HG03196 (cell line): ENCODE data around the gene ERCC6L2.

Source experiments
- ATAC-seq: cut with Tn5 transposase; IDR thresholded peaks from one replicate; pipeline ENCODE4 v1.9.1; 2021; ENCODE audit not compliant: unreplicated experiment

ERCC6L2 gene

GRCh38 chr9:95910770-95911340 is 35.4 kb downstream of the ERCC6L2 start:
- ATAC-seq = no peak

- ATAC-seq = no peak
Observed at GRCh38 chr9:95912773-95913172, 37.3 kb downstream of the ERCC6L2 start.

- no peak for ATAC-seq
Observed at GRCh38 chr9:95920017-95920416, 44.5 kb downstream of the ERCC6L2 start.

DNA sequence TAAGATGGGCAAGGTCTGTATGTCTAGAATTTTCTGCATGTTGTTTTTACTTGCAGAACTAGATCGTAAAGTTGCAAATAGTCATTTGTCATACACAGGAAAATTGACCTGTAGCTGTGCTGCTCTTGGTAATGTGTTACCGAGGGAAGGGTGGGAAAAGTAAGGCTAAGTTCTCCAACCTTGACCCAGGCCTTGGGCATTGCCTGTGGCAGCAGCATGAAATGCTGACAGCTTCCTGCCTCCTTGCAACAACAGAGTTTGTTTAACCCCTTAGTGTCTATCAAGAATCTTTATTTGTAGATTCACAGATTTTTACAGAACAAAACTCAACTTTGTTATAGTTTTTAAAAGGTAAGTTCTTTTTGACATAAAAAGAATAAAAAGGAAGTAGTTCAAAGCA is 48.3 kb downstream of the ERCC6L2 start:
- no peak for ATAC-seq

- ATAC-seq = no peak
Observed at GRCh38 chr9:95924987-95925386, 49.5 kb downstream of the ERCC6L2 start.

GRCh38 chr9:95927271-95928004 is 51.9 kb downstream of the ERCC6L2 start:
- ATAC-seq = no peak

DNA sequence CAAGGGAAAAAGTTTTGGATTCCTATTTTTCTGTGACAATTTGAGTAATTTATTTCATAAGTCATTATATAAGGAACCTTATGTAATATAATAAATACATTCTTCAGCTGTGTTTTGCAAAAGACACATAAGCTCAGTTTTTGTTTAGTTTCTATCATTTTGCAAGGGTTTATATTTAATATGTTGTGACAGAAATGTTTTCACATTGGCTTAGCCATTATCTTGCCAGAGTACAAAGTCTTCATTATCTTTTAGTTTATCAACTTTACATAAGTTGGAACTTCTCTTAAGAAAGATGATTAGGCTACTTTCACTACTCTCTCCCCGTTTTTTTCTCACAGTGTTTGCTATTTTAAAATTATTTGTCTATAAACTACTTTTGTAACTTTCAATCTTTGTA is 54.8 kb downstream of the ERCC6L2 start:
- no peak for ATAC-seq

DNA sequence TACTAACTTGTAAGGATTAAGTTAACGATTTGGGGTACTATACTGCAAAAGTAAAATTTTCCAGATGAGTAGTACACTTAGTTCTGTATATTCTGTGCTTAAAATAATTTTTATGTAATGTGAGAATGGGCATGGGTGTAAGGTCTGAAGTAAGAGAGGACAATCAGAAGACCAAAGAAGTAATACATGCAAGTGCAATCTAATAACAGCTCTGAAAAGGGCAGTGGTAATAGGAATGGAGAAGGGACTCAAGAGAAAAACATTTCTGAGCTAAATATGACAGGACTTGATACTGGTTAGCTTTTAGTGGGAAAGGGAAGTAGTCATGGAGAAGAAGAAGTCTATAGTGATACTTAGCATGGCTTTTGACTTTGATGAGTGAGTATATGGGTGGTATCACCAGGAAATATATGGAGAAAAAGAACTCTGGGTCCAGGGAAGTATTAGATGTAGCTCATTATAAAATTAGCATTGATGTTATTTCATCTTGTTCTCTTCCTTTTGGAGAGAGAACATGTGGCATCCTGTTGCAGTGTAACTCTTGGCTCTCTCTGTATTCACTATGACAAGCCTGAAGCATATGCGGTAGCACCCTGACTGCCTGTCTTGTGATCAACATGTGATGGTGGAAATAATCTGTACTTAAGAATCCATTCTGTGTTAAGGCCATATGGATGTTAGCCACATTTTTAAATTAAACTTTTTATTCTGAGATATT is 60.5 kb downstream of the ERCC6L2 start:
- ATAC-seq = no peak

DNA sequence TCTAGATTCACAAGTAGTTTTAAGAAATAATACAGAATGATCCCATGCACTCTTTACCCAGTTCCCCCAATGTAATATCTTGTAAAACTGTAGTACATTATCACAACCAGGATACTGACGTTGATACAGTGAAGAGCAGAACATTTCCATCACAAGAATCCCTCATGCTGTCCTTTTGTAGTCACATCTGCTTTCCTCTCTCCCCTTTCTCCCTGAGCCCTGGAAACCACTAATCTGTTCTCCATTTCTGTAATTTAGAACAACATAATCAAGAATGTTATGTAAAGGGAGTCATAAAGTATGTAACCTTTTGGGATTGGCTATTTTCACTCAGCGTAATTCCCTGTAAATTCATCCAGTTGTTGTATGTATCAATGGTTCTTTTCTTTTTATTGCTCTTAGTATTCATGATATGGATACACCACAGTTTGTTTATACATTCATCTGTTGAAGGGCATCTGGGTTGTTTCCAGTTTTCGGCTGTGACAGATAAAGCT is 61.1 kb downstream of the ERCC6L2 start:
- ATAC-seq = no peak

DNA sequence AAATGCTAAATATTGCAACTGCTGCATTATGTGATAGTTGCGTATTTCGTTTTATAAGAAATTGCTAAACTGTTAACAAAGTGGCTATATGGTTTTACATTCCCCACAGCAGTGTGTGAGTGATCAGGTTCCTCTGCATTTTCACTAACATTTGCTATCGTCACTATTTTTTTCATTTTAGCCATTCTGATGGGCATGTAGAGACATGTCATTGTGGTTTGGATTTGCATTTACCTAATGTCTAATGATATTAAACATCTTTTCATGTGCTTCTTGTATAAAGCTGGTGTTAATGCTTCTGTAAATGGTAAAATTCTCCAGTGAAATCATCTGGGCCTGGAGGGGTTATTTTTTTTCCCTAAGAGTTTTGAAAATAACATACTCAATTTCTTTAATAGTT is 61.6 kb downstream of the ERCC6L2 start:
- no peak for ATAC-seq

GRCh38 chr9:95938724-95939123 is 63.2 kb downstream of the ERCC6L2 start:
- ATAC-seq = no peak

DNA sequence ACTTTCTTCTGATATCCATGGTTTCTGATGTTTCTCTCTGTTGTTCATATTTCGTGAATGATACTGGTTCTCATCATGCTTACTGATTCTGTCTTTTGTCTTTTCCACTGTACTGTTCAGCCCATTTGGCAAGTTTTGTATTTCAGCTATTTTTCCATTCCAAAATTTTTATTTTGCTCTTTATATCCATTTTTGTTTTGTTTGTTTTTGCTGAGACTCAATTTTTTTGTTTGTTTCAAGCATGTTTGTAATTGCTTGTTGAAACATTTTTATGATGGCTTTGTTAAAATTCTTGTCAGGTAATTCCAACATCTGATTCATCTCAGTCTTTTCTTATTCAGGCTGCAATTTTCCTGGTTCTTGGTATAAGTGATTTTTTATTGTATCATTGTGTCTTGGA is 64.0 kb downstream of the ERCC6L2 start:
- no peak for ATAC-seq

DNA sequence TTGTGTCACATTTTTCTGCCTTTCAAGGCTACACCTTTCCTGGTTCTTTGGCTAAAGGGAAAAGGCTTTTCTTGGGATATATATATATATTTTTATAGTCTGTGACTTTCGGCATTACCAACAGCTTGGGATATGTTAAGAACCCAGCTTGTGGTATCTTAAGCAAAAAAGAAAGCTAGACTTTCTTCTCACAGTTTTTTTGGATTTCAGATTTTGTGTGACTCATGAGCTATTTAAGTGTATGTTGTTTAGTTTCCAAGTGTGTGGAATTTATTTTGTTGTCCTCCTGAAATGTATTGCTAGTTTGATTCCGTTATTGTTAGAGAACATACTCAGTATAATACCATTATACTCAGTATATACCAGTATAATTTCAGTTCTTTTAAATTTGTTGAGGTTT is 64.8 kb downstream of the ERCC6L2 start:
- no peak for ATAC-seq

DNA sequence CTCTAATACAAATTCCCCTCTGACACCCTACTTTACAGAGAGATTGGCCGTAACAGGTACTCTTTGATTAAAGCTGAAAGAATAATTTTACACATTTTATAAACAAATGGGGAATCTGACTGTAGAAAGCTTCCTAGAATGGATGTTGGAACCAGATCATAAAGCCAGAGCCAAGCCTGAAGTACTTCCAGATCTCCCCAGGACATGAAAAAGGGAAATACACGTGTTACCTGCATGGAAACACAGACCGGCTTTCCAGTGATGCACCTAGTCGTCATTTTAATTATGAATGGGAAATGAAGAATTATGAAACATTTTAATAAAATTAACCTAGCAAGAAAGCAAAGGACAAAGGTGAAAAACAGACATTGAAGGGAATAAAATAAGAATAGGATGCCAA is 66.5 kb downstream of the ERCC6L2 start:
- ATAC-seq = no peak

GRCh38 chr9:95947118-95947517 is 71.6 kb downstream of the ERCC6L2 start:
- ATAC-seq = no peak

GRCh38 chr9:95952471-95952870 is 77.0 kb downstream of the ERCC6L2 start:
- no peak for ATAC-seq

DNA sequence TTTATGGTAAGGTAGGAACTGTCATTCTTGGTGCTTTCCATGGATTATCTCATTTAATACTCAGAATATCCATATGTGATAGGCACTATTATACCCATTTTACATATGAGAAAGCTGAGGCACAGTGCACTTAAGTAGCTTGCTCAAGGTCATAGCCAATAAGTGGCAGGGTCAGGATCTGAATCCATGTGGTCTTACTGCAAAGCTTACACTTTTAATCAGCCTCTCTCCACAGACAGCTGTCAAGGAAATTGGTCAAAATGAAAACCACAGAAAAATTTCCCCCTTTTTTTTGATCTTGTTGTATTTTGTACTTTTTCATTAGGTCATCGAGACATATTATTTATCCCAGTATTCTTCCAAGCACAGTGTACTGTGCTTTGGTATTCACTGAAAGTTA is 78.5 kb downstream of the ERCC6L2 start:
- no peak for ATAC-seq

DNA sequence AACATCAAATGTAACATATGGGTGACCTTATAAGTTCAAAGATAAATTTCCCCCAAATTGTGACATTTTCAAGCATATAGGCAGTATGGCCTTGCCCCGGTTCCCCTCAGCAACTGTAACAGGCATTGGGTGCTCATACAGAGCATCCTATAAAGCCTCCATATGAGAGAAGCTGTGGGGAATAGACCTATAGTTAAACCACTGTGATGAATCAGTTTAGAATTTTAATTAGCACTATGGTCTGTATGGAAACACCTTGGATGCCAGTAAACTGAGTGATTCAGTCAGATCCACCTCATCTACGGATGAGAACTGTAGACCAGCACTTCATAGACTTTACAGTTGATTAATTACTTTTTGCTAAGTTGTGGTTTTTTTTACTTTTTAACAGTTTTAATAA is 79.4 kb downstream of the ERCC6L2 start:
- ATAC-seq = no peak

- no peak for ATAC-seq
Observed at GRCh38 chr9:95962936-95963335, 87.4 kb downstream of the ERCC6L2 start.

DNA sequence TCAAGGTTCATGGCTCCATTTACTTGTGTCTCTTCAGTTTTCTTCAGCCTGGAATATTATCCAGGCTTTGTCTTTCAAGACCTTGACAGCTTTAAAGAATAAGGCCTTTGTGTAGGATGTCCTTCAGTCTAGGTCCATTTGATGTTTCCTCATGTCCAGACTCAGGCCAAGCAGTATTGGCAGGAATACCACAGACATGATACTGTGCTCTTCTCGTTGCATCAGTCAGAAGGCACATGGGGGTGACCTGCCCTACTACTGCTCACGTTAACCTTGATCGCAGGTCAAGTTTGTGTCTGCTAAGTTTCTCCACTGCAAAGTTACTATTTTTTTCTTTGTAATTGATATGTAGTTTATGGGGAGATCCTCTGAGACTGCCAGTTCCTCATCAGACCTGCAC is 88.2 kb downstream of the ERCC6L2 start:
- no peak for ATAC-seq

DNA sequence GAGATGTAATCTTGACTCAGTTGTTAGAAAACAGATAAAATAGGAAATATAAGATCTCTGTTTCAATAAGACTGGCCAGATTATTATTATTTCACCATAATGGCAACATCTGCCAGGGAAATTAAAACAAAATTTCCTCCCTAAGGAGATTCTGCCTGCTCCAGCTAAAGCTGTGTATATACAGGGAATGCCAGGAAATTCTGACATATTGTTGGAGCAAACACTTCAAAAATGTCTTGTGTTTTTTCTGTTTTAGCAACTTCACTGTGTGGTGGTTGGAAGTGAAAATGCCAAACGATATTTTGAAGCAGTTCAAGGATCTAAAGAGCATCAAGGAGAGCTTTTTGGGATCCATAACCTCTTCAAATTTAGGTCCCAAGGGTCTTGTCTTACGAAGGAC is 90.8 kb downstream of the ERCC6L2 start:
- no peak for ATAC-seq

DNA sequence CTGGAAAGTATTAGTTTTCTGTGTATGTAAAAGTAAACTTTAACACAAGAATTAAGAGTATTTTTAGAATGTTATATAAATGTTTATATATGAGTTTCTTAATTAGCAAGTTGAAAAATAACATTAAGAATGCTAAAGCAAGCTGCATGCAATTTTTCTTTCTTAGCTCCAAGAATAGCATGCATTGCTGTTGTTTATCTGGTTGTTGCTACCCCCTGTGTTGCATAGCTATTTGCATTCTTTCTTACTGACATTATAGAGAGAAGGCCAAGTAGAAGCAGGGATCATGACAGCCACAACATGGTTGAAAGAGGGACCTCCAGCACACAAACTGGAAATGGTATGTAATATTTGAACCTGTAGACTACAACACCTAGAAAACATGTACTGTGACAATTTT is 94.8 kb downstream of the ERCC6L2 start:
- ATAC-seq = no peak
